Psoas muscle (tissue), 8 donors: Measurements from ENCODE around the gene CELF1. TPM values are rescaled to one million over a fixed set of nuclear protein-coding genes. Genes with fewer than 3 reads are reported as not detected.

Source experiments
- ATAC-seq, 4 donors: fragments of 200-7000 bp; cut with Tn5 transposase; one replicate each; pipeline ENCODE4 v1.9.1; 2020; ENCODE audit warnings: moderate library complexity in 3 of 4, mild to moderate bottlenecking in 2 of 4
- DNase-seq, 2 donors: peaks; one replicate each; pipeline ENCODE4 v3.0.0-alpha.2; 2020
- H3K27ac ChIP-seq: fragments of 200-600 bp; one replicate; pipeline ENCODE4 v1.8.0; 2022
- H3K27me3 ChIP-seq, 3 donors: fragments of 200-600 bp in 1 of 3; one replicate each; pipeline versions ENCODE4 v1.6.1 to v1.8.0; 2013 to 2022; ENCODE audit warnings: low read length in 2 of 3, mild to moderate bottlenecking in 2 of 3, moderate library complexity in 1 of 3; ENCODE audit not compliant: insufficient read depth in 3 of 3
- H3K36me3 ChIP-seq, 2 donors: fragments of 200-600 bp in 1 of 2; one replicate each; pipeline versions ENCODE4 v1.6.1 to v1.8.0; 2013 to 2022; ENCODE audit warnings: low read depth in 1 of 2, mild to moderate bottlenecking in 1 of 2, moderate library complexity in 1 of 2; ENCODE audit not compliant: insufficient read depth in 1 of 2
- H3K4me1 ChIP-seq: fragments of 200-600 bp; one replicate; pipeline ENCODE4 v1.8.0; 2022
- H3K4me3 ChIP-seq: fragments of 200-600 bp; one replicate; pipeline ENCODE4 v1.8.0; 2022; ENCODE audit warnings: mild to moderate bottlenecking
- H3K9me3 ChIP-seq: fragments of 200-600 bp; one replicate; pipeline ENCODE4 v1.8.0; 2022
- CTCF ChIP-seq: fragments of 200-600 bp; IDR thresholded peaks from one replicate; pipeline ENCODE4 v1.8.0; 2022; ENCODE audit warnings: antibody characterized with exemption
- WGBS, 3 donors: extraction: QIAGEN DNeasy Blood & Tissue Kit; methylation state at CpG; one replicate each; pipeline versions ENCODE4 v1.1.6 to v1.1.7; 2013; 5-methylcytosine and 5-hydroxymethylcytosine counted together
- intact Hi-C, 2 donors: fragments of 100-400 bp; cut with DNase I; formaldehyde crosslinking; loops; one replicate each; pipeline versions ENCODE4 v1.11.0 to v1.14.2; 2022
- polyA plus RNA-seq, 3 donors: library from polyadenylated mRNA; stranded (reverse); fragments of 200-250 nt; gene quantifications; one replicate each; pipeline ENCODE4 v1.2.3, GENCODE V29; 2013
- total RNA-seq, 4 donors: library from RNA; stranded (reverse); fragmentation: NEBNext Ultra II Directional in 2 of 4; extraction: Animal tissue kit (Norgen Biotek cat#: 25700) in 2 of 4; gene quantifications; one replicate each; pipeline versions ENCODE4 v1.2.1 to v1.2.4, GENCODE V29; 2021 to 2023
- donor health status: healthy with polysubstance abuse.
- donor health status: DM: no; HTN: no; CAD: no; lungs with moderate emphysema.
- donor health status: Bipolar disorder and iron deficiency.
- donor health status: healthy.
- donor health status: DM: yes; HTN: yes; CAD: no.
- donor health status: DM: no; HTN: no; CAD: no.
- donor health status: DM: no; HTN: no; CAD: no.
- donor health status: DM: yes; HTN: yes; CAD: no.

The CELF1 gene
- total and polyA plus RNA-seq, 7 donors: 40.1 to 193 (median 112) TPM

- WGBS, 3 donors: 33 to 36% (median 33%) methylated on average over 12 of the region's 12 CpGs
- no peaks in the 10 kb centered on the region for H3K27me3 ChIP-seq
- H3K36me3 ChIP-seq: peaks cover 0 to 17% of the 10 kb centered on the region in 2 donors
- intact Hi-C loops: no loop called here
- no peaks in the 10 kb centered on the region for H3K9me3 ChIP-seq
- peak overlapping the region; percentile 88 for H3K27ac ChIP-seq
- peak overlapping the region; percentile 85 for H3K4me3 ChIP-seq
- DNase-seq (peak in 1 of 2 donors; percentile 53), ATAC-seq (no peak)
- peaks cover 20% of the 10 kb centered on the region for H3K4me1 ChIP-seq
- no peak for TF ChIP-seq CTCF
These were observed 105.0 kb downstream of the CELF1 start for GRCh38 chr11:47447906-47448305.

GRCh38 chr11:47446833-47447232 is 106.1 kb downstream of the CELF1 start:
- WGBS, 3 donors: 93 to 95% (median 94%) methylated on average over 9 of the region's 9 CpGs
- intact Hi-C loops: no loop called here
- TF ChIP-seq CTCF: no peak

GRCh38 chr11:47445840-47446239 is 107.1 kb downstream of the CELF1 start:
- no peaks in the 10 kb centered on the region for H3K9me3 ChIP-seq
- ATAC-seq: no peak
- TF ChIP-seq CTCF: no peak
- no peak for DNase-seq
- H3K27me3 ChIP-seq: no peaks in the 10 kb centered on the region
- peaks cover 0 to 24% of the 10 kb centered on the region in 2 donors for H3K36me3 ChIP-seq
- no peak overlapping the region for H3K4me3 ChIP-seq
- 92 to 94% (median 92%) methylated on average over 4 of the region's 4 CpGs for WGBS, 3 donors
- no peak overlapping the region for H3K27ac ChIP-seq
- H3K4me1 ChIP-seq: peaks cover 23% of the 10 kb centered on the region
- intact Hi-C loops: no loop called here

More at GRCh38 chr11:47446833-47447232, 106.1 kb downstream of the CELF1 start:
- ATAC-seq (no peak), DNase-seq (no peak)
- Histone ChIP-seq H3K4me1 (peaks cover 23% of the 10 kb centered on the region), H3K27me3 (no peaks in the 10 kb centered on the region), H3K36me3 (peaks cover 0 to 20% of the 10 kb centered on the region in 2 donors), H3K27ac (no peak overlapping the region), H3K4me3 (no peak overlapping the region), H3K9me3 (no peaks in the 10 kb centered on the region)

GRCh38 chr11:47443817-47444216 is 109.1 kb downstream of the CELF1 start:
- intact Hi-C loops: no loop called here
- H3K9me3 ChIP-seq: no peaks in the 10 kb centered on the region
- peaks cover 23% of the 10 kb centered on the region for H3K4me1 ChIP-seq
- no peaks in the 10 kb centered on the region for H3K27me3 ChIP-seq
- 78 to 84% (median 82%) methylated on average over 3 of the region's 3 CpGs for WGBS, 3 donors
- no peak overlapping the region for H3K4me3 ChIP-seq
- ATAC-seq (no peak), DNase-seq (no peak)
- peaks cover 0 to 27% of the 10 kb centered on the region in 2 donors for H3K36me3 ChIP-seq
- TF ChIP-seq CTCF: no peak
- H3K27ac ChIP-seq: peak overlapping the region; percentile 43

GRCh38 chr11:47443028-47443700 is 109.8 kb downstream of the CELF1 start:
- peak in 3 of 4 donors; percentile 53 to 66 (median 65) for ATAC-seq
- 66 to 77% (median 70%) methylated on average over 12 of the region's 12 CpGs for WGBS, 3 donors

More at GRCh38 chr11:47443028-47443700, 109.8 kb downstream of the CELF1 start:
- intact Hi-C loops: no loop called here
- Histone ChIP-seq H3K9me3 (no peaks in the 10 kb centered on the region), H3K27me3 (no peaks in the 10 kb centered on the region), H3K4me1 (peaks cover 23% of the 10 kb centered on the region), H3K36me3 (peaks cover 0 to 27% of the 10 kb centered on the region in 2 donors), H3K4me3 (no peak overlapping the region), H3K27ac (peak overlapping the region; percentile 43)
- no peak for TF ChIP-seq CTCF
- no peak for DNase-seq
